Caco-2 (cell line): ENCODE data around the gene IL21R. TPM values are rescaled to one million over a fixed set of nuclear protein-coding genes. Genes with fewer than 3 reads are reported as not detected.
A peak's percentile ranks its signal among the peaks of the same experiment; 100 is the strongest.

Experiments used
- BruUV-seq: library from RNA; stranded (reverse); fragments of 400-500 nt; replicated peaks from 2 replicates; lab custom pipeline; 2021; lab: Mats Ljungman, UMichigan
- CTCF ChIA-PET: fragments of 300-600 bp; sonication (Branson Sonifier 250); formaldehyde crosslinking; loops from one replicate; lab custom pipeline; 2022; ENCODE audit warnings: antibody characterized with exemption; lab: Charles Lee
- POLR2A ChIA-PET: fragments of 300-600 bp; sonication (Branson Sonifier 250); formaldehyde crosslinking; loops from one replicate; lab custom pipeline; 2022; ENCODE audit warnings: antibody characterized with exemption; lab: Charles Lee
- DNase-seq, 2 experiments: peaks; one replicate each; pipeline versions ENCODE4 v3.0.0 to v3.0.0-alpha.2; 2020 to 2022
- H3K27me3 ChIP-seq: replicated peaks from 2 replicates; pipeline ENCODE4 v1.6.0; 2011; ENCODE audit warnings: low read length; ENCODE audit not compliant: control insufficient read depth, insufficient read depth
- H3K36me3 ChIP-seq: 2 replicates; pipeline ENCODE4 v1.5.1; 2011; ENCODE audit warnings: low read length; ENCODE audit not compliant: control insufficient read depth, insufficient read depth
- H3K4me1 ChIP-seq: fragments of 250-450 bp; sonication (Bioruptor Pico); 2 replicates; pipeline ENCODE4 v1.5.1; 2020; ENCODE audit warnings: mild to moderate bottlenecking
- H3K4me3 ChIP-seq: 2 replicates; pipeline ENCODE4 v1.5.1; 2011; ENCODE audit warnings: low read depth, mild to moderate bottlenecking, control low read depth, low read length
- H3K9me3 ChIP-seq: fragments of 250-450 bp; sonication (Bioruptor Pico); 2 replicates; pipeline ENCODE4 v1.5.1; 2020; ENCODE audit warnings: mild to moderate bottlenecking, moderate library complexity
- H3K27ac Mint-ChIP-seq: one replicate; pipeline ENCODE4 v1.8.0; 2022; ENCODE audit warnings: mixed read lengths; ENCODE audit not compliant: unreplicated experiment
- H3K27me3 Mint-ChIP-seq: one replicate; pipeline ENCODE4 v1.8.0; 2022; ENCODE audit warnings: mixed read lengths; ENCODE audit not compliant: insufficient read depth, unreplicated experiment
- H3K36me3 Mint-ChIP-seq: one replicate; pipeline ENCODE4 v1.8.0; 2022; ENCODE audit warnings: mild to moderate bottlenecking, mixed read lengths; ENCODE audit not compliant: insufficient read depth, unreplicated experiment
- H3K4me1 Mint-ChIP-seq: one replicate; pipeline ENCODE4 v1.8.0; 2022; ENCODE audit warnings: low read depth, mixed read lengths; ENCODE audit not compliant: unreplicated experiment
- H3K4me3 Mint-ChIP-seq: one replicate; pipeline ENCODE4 v1.8.0; 2022; ENCODE audit warnings: mild to moderate bottlenecking, moderate library complexity, mixed read lengths; ENCODE audit not compliant: unreplicated experiment
- H3K9me3 Mint-ChIP-seq: one replicate; pipeline ENCODE4 v1.8.0; 2022; ENCODE audit warnings: mixed read lengths; ENCODE audit not compliant: unreplicated experiment
- intact Hi-C: fragments of 100-400 bp; cut with micrococcal nuclease; formaldehyde crosslinking; loops from one replicate; pipeline ENCODE4 v1.10.0; 2022; ENCODE audit not compliant: unreplicated experiment
- total RNA-seq: library from RNA; stranded (reverse); gene quantifications from 2 replicates; pipeline ENCODE4 v1.2.3, GENCODE V29; 2022
- TF ChIP-seq, protein P1 (sequence below), 2 experiments: fragments of 200-600 bp in 1 of 2; IDR thresholded peaks; 1 replicate in 1 of 2; 2 replicates in 1 of 2; pipeline versions ENCODE4 v1.5.1 to v1.8.0; 2011 to 2022; ENCODE audit warnings: antibody characterized with exemption in 1 of 2, control low read depth in 1 of 2, inconsistent platforms in 1 of 2, low read depth in 1 of 2, low read length in 1 of 2, mild to moderate bottlenecking in 1 of 2, moderate library complexity in 1 of 2; ENCODE audit not compliant: insufficient read depth in 1 of 2, severe bottlenecking in 1 of 2, unreplicated experiment in 1 of 2

Gene IL21R
- total RNA-seq, 1 experiment from 2014 or later = 0.07 TPM

DNA sequence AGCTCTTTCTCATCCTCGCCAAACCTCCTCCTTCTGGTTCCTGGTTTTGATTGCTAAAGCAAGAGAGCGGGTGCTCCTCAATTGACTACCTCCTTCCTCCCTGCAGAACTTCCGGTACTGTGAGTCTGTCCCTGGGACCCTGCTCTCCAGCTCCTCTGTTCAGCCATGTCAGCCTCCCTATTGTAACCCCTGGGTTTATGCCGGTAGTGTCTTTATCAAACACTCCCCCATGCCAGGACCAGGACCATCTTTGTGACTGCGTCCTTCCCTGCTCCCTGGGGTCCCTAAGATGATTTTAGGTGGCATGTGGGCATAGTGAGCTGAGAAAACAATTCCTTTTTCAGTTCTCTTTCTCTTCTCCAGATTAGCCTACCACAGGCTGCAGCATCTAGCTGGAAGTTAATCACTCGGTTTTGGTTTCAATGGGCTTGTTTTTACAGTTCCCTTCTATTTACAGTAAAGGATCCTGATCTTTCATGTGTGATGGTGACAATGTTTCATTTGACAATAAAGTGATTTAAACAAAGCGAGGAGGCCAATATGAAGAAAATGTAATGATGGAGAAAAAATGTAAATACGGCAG is 27.7 kb upstream of the IL21R start:
- Mint-ChIP-seq H3K27ac (no peak overlapping the region), H3K9me3 (peaks cover 9% of the 10 kb centered on the region), H3K36me3 (no peaks in the 10 kb centered on the region), H3K27me3 (no peaks in the 10 kb centered on the region), H3K4me3 (no peak overlapping the region), H3K4me1 (no peaks in the 10 kb centered on the region)
- no peak overlapping the region for H3K4me3 ChIP-seq
- ChIA-PET POLR2A (no interaction called here), CTCF (interaction anchor here (1.2 to 1.8 kb wide), 3 partner anchors 76 to 195 kb away, joined by 4 to 7 read pairs (median 5); no protein-coding TSS in a partner anchor)
- H3K27me3 ChIP-seq = no peaks in the 10 kb centered on the region
- no peaks in the 10 kb centered on the region for H3K9me3 ChIP-seq
- intact Hi-C loops = no loop called here
- BruUV-seq = no TSS peak
- TF ChIP-seq, protein P1, sequence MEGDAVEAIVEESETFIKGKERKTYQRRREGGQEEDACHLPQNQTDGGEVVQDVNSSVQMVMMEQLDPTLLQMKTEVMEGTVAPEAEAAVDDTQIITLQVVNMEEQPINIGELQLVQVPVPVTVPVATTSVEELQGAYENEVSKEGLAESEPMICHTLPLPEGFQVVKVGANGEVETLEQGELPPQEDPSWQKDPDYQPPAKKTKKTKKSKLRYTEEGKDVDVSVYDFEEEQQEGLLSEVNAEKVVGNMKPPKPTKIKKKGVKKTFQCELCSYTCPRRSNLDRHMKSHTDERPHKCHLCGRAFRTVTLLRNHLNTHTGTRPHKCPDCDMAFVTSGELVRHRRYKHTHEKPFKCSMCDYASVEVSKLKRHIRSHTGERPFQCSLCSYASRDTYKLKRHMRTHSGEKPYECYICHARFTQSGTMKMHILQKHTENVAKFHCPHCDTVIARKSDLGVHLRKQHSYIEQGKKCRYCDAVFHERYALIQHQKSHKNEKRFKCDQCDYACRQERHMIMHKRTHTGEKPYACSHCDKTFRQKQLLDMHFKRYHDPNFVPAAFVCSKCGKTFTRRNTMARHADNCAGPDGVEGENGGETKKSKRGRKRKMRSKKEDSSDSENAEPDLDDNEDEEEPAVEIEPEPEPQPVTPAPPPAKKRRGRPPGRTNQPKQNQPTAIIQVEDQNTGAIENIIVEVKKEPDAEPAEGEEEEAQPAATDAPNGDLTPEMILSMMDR (IDR thresholded peaks at IDR 0.05; ENCODE audit: insufficient read depth in 1 of 2, low read depth in 1 of 2, low read length in 1 of 2, severe bottlenecking in 1 of 2, unreplicated experiment in 1 of 2) = no peak
- H3K4me1 ChIP-seq = no peaks in the 10 kb centered on the region
- no peak for DNase-seq
- no peaks in the 10 kb centered on the region for H3K36me3 ChIP-seq

DNA sequence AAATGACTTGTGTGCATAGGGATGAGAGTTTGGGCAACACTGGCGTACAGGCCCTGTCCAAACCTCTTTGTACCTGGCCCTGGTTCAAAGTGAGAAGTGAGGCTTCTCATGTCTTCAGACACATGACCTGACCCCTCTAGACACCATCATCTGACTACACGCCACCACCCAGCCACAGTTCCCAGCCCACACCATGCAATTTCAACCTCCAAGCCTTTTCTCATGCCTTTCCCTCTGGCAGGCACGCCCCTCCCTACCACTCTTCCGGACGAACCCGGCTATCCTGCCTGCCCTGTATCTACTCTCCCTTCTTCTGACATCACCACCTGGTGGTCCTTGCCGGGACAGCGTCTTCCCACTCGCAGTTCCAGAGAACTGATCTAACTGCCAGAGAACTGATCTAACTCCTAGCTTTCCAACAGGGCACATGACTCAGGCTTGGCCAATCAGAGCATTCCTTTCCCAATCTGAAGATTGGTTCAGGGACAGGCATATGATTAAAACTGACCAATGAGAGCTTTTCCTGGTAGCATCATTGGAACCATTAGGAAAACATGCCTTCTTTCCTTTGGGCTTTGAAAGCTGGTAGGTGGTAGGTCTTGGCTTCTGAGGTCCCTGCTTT is 27.1 kb upstream of the IL21R start:
- no peak overlapping the region for H3K4me3 ChIP-seq
- H3K9me3 ChIP-seq = no peaks in the 10 kb centered on the region
- H3K4me3 Mint-ChIP-seq = no peak overlapping the region
- CTCF ChIA-PET = interaction anchor here (0.7 to 1.8 kb wide), 7 partner anchors 9 to 195 kb away, joined by 3 to 7 read pairs (median 4); no protein-coding TSS in a partner anchor
- H3K36me3 ChIP-seq = no peaks in the 10 kb centered on the region
- H3K27me3 Mint-ChIP-seq = no peaks in the 10 kb centered on the region
- intact Hi-C loops = no loop called here
- no peaks in the 10 kb centered on the region for H3K36me3 Mint-ChIP-seq
- no peaks in the 10 kb centered on the region for H3K4me1 ChIP-seq
- no peaks in the 10 kb centered on the region for H3K4me1 Mint-ChIP-seq
- H3K9me3 Mint-ChIP-seq = peaks cover 8% of the 10 kb centered on the region
- peak; percentile 87 to 90 for DNase-seq
- H3K27ac Mint-ChIP-seq = no peak overlapping the region
- H3K27me3 ChIP-seq = no peaks in the 10 kb centered on the region
- POLR2A ChIA-PET = interaction anchor here (0.5 to 0.7 kb wide), 2 partner anchors 150 to 175 kb away, joined by 3 to 4 read pairs; partner anchors contain the start of gene GTF3C1
- TF ChIP-seq, protein P1 (IDR thresholded peaks at IDR 0.05; ENCODE audit: insufficient read depth in 1 of 2, low read depth in 1 of 2, low read length in 1 of 2, severe bottlenecking in 1 of 2, unreplicated experiment in 1 of 2) = peak; percentile 51 to 58
- no TSS peak for BruUV-seq

DNA sequence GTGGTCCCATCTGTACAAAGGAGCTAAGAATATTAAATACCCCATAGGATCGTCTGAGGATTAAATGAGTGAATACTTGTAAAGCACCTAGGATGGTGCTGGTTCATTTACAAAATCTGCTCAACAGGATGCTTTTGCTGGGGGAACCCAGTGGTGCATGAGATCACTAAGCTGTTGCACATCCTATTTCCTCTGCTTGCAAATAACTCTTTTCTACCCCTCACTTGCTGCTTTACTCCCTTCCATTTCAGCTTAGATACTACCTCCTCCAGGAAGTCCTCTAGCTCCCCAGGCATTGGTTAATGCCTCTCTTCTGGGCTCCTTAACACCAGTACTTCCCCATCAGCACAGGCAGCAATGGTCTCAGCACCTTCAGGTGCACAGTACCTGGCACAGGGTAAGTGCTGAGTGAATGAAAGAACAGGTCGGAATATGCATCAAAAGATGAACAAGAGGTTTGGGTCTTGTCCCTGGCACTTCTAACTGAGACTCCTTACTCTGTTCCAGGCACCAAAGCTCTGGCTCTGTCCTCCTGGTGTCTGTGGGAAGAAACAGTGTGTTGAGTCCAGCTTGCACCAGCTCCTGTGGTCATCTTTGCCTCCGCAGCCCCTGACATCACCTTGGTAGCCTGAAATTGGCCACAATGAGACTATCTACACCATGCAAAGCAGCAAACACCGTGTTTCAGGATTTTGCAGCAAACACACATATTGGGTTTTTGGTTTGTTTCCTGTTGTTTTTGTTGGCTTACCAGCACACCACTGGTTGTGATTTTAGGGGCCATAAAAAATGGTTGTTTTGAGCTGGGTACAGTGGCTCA is 24.1 kb upstream of the IL21R start:
- no peak overlapping the region for H3K4me3 ChIP-seq
- Mint-ChIP-seq H3K36me3 (no peaks in the 10 kb centered on the region), H3K4me1 (no peaks in the 10 kb centered on the region), H3K4me3 (no peak overlapping the region), H3K27ac (no peak overlapping the region), H3K9me3 (no peaks in the 10 kb centered on the region), H3K27me3 (peaks cover 7% of the 10 kb centered on the region)
- H3K27me3 ChIP-seq = no peaks in the 10 kb centered on the region
- no peak for DNase-seq
- H3K4me1 ChIP-seq = no peaks in the 10 kb centered on the region
- CTCF ChIA-PET = interaction anchor here (0.6 kb wide), 1 partner anchor 268 kb away, joined by 5 read pairs; no protein-coding TSS in a partner anchor
- BruUV-seq = no TSS peak
- TF ChIP-seq, protein P1 (IDR thresholded peaks at IDR 0.05; ENCODE audit: insufficient read depth in 1 of 2, low read depth in 1 of 2, low read length in 1 of 2, severe bottlenecking in 1 of 2, unreplicated experiment in 1 of 2) = no peak
- H3K9me3 ChIP-seq = no peaks in the 10 kb centered on the region
- intact Hi-C loops = no loop called here
- POLR2A ChIA-PET = no interaction called here
- no peaks in the 10 kb centered on the region for H3K36me3 ChIP-seq
